ENCODE measurements around the gene SIRT3.
"Not testable (repeated sequence)": the region's sequence is repeated elsewhere in the genome, so short reads cannot be mapped to it uniquely, and the experiment has no call there.

Gene SIRT3

GRCh38 chr11:200224-201003 lies 35.7 kb downstream of the SIRT3 start:
- DNase-seq, result no peak

- no peak for DNase-seq
Observed at GRCh38 chr11:199782-200181, 36.4 kb downstream of the SIRT3 start.

- DNase-seq, result no peak
Observed at GRCh38 chr11:199004-199581, 37.0 kb downstream of the SIRT3 start.

- DNase-seq, result no peak
Observed at GRCh38 chr11:198236-198806, 37.8 kb downstream of the SIRT3 start.

GRCh38 chr11:197741-198235 lies 38.4 kb downstream of the SIRT3 start:
- DNase-seq, result no peak

GRCh38 chr11:196786-197731 lies 39.1 kb downstream of the SIRT3 start:
- no peak for DNase-seq

GRCh38 chr11:193481-193880 lies 42.7 kb downstream of the SIRT3 start:
- DNase-seq, result not testable (repeated sequence)

- not testable (repeated sequence) for DNase-seq
Observed at GRCh38 chr11:192674-193128, 43.4 kb downstream of the SIRT3 start, which contains the start of gene SCGB1C1. Gene SCGB1C1, plus strand, starts transcription at chr11:193078. Its CDS starts 22 bp downstream, at chr11:193100.

GRCh38 chr11:191490-192478 lies 44.4 kb downstream of the SIRT3 start:
- not testable (repeated sequence) for DNase-seq

- not testable (repeated sequence) for DNase-seq
Observed at GRCh38 chr11:190546-190945, 45.6 kb downstream of the SIRT3 start.

- DNase-seq, result not testable (repeated sequence)
Observed at GRCh38 chr11:189843-190311, 46.3 kb downstream of the SIRT3 start.

- DNase-seq, result not testable (repeated sequence)
Observed at GRCh38 chr11:189200-189783, 46.9 kb downstream of the SIRT3 start.

- not testable (repeated sequence) for DNase-seq
Observed at GRCh38 chr11:180242-180641, 55.9 kb downstream of the SIRT3 start.

All from NCI-H1417 (cell line).